HuH-7.5 (cell line): ENCODE data around the gene PXK.

Experiments
- DNase-seq: peaks from one replicate; pipeline ENCODE4 v3.0.0; 2011; ENCODE audit warnings: low spot score

PXK gene

DNA sequence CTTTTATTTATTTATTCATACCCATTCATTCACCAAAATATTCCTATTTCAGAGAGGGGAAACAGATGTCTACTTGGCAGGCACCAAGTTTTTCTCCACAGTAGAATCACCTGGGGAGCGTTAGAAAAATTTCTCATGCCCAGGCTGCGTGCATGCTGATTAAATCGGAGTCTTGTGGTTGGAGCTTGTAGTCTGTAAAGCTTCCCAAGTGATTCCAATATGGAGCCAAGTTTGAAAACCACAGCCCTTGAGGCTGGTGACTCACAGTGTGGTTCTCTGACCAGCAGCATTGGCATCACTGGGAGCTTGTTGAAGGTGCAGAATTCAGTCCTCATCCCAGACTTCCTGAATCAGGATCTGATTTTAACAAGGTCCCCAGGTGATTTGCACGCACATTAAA, 51.2 kb downstream of the PXK start:
- no peak for DNase-seq

DNA sequence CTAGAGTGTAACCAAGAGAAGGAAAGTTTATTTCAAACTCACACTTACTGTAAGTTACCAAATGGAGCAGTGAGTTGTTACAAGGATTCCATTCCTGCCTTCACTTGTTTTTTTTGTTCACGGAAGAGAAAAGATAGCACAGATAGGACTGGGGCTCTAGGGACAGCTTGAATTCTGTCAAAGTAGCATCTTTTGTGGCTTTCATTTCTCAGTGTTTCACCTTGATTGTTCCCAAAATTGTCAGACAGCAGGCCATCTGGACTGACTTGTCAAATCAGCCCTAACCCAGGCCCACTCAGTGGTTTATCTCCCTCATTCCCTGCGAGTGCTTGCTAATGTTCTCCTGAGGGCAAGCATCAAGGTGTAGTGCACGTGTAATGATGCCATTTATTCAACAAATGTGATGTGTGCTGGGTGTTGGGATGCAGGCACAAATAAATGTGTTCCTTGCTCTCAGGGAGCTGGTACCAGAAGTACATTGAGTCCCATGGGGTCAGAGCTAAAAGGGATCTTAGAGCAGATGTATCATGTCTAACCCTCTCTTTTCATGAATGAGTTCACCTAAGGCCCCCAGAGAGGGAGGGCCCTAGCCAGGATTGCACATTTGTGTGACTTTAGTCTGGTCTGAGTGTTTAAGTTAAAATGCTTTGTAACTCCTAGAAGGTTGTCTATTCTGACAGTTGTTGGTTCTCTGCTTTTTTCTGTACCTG, 51.8 kb downstream of the PXK start:
- no peak for DNase-seq

GRCh38 chr3:58386626-58387365, 54.1 kb downstream of the PXK start:
- DNase-seq = no peak

DNA sequence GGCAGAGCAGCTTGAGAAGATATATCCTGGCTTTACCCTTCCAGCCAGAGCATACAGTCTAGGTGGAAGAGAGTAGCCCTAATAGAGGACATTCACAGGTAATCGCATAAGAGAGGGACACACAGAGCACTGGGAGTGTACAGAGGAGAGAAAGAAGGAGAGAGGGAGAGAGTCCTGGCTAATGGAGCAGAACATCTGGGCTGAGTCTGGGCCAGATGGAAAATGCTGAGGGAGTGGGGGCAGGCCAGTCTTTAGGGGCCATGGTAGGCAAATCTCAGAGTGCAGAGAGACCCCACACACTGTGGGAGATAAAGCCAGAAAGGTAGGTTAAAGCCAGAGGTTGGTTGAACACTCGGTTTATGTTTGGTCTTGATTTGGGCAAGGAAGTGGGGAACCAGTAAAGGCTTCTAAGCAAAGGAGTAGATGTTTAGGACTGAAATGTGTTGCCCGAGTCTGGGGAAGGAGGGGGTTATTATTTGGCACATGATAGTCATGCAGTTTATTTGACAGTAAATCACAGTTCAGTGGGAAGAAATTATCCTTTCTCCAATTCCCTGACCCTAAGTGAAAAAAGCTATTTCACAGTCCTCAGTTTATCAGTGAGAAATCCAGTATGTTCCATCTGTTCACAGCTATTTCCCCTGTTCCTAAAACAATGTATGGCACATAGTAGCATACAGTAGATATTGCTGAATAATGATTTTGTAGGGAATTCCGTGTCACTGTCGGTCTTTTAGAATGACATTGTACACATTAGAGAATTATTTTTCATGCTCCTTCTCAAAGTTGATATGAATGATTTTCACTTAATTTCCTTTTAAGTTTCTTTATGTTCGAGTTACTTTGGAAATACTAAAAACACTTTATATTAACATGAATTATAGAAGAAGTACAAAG, 55.2 kb downstream of the PXK start:
- DNase-seq = no peak

GRCh38 chr3:58388550-58389091, 55.9 kb downstream of the PXK start:
- DNase-seq = no peak

DNA sequence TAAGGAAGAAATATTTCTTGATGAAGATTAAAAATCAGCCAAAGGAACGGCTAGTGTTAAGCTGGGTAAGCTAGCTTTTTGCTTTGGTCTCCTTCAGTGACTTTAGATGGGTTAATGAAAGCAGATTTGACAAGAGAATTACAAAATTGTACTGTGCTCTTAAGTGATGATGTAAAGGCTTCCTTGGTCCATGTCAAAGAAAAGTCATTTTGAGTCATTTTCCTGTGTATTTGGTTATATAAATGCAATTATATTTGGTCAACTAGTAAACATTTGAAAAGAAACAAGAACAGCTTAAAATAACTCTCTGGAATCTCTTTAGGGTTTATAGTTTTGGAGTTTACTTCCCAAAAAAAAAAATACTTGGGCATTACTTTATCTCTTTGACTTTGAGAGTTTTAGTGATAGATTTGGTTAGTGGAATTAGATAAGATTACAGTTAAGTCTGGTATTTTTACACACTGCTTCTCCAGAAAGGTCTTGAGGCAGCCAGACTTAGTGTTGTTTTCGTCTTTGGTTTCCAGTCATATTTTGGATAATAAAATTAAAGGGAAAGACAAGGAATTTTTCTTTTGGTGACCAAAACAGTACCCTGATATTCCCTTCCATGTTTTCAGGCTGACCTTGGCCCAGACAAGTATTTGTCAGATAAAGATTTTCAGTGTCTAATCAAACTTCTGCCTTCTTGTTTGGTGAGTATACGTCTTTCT, 58.6 kb downstream of the PXK start:
- no peak for DNase-seq

DNA sequence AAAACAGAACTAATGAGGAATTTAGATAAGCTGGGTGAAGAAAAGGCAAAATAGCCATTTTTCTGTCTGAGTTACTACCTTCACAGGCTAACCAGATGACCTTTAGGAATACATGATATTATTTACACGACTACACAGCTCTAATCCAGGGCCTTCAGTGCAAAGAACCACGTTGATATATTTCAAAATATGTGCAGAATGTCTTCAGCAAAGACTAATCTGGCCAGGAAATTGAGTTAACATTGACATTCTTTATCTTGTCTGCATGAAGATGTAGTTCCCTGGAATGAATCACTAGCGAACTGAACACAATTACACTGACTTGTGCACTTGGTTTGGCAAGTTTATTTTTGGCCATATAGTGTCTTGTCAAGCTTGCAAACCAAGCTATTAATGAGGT, 59.5 kb downstream of the PXK start:
- DNase-seq = no peak

DNA sequence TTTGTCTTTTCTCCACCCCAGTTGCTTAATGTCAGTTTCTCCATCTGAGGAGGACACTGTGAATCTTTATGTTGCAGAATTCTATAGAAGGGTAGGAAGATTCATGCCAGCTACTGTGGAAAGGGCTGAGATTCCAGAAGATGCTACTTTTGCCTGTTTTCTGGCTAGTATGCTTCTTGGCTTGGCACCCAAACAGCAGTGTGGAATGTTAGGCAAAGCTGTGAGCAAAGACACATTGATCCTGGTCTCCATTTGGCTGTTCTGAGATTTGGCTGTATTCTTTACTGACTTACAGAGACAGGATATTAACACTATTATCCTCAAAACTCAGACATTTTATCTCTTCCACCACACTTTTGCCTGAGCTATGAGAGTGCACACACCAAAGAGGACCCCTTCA, 61.6 kb downstream of the PXK start:
- DNase-seq = no peak

DNA sequence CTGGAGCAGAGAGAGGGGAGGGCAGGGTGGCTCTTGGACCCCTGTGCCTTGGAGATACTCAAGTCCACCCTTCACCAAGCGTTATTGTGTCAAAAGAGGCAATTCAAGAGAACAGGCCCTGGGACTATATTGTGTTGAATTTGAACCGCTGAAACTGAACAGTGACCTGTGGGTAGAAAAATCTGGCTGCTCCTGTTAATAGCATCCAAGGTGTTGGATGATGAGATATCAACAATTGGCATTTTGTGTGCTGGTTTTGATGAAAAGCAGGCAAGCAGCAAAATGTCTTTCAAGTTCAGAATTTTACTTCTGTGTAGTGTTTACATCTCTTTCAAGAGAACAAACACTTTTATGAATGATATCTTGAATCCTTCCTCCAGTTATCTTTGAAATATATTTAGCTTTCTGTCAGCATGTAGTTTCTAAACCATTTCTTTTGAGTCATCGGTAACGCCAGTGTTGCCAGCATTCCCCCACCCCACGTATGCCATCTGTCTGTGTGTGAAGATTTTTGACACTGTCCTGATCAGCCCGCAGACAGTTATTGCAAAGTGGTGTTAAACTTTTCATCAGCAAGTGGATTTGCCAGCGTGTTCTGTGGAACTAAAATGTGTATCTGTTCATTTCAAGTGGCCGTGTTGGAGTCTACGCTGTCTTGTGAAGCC, 66.1 kb downstream of the PXK start:
- DNase-seq = no peak

GRCh38 chr3:58403513-58404109, 70.9 kb downstream of the PXK start:
- no peak for DNase-seq

DNA sequence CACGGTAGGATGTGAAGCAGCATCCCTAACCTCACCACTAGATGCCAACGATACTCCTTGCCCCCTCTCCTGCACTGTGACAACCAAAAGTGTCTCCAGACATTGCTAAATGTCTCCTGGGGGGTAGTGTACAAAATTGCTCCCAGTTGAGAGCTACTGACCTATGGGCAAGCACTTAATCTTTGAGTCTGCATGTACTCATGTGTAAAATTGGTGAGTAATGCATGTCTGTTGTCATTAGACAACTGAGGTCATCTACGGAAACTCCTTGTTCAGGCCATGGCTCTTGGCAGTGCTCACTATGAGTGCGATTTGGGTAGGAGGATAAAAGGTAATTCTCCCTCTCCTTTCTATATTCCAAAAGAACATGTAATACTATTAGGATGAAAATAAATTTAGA, 71.7 kb downstream of the PXK start:
- no peak for DNase-seq

DNA sequence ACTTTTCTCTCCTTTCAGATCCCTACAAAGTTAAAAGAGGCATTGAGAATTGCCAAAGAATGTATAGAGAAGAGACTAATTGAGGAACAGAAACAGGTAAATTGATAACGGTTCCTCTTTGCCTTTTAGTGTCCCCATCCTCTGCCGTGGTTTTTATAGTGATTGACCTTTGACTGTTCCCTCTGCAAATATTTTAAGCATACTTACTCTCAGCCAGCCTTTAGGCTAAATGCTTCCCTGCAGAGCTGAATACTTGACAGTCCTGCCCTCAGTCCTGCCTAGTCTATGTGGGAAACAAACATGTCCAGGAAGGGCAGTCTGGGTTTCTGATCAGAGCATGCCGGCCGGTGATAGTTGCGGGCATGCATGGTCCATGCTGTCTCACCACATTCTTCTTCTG, 76.2 kb downstream of the PXK start:
- no peak for DNase-seq

- DNase-seq = no peak
Observed at GRCh38 chr3:58409663-58410062, 77.0 kb downstream of the PXK start.

DNA sequence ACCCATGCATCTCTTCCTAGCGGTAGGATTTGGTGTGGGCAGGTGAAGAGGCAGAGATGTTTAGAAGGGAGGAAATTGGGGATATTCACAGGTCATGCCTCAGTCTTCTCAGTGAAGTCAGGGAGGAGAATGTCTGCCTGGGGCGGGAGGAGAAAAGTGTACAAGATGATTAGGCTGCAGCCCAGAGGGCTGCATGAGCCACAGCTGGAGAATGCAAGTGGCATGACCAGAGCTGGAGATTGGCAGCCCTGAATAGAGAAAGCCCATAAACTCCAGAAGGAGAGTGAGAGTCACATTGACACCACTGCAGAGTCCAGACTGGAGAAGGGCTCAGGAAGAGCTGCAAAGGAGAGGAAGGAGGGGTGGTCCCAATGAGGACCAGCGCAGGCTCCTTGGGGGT, 78.3 kb downstream of the PXK start:
- DNase-seq = no peak

GRCh38 chr3:58411851-58412830, 79.4 kb downstream of the PXK start:
- no peak for DNase-seq

GRCh38 chr3:58414538-58415197, 82.0 kb downstream of the PXK start:
- DNase-seq = no peak

- no peak for DNase-seq
Observed at GRCh38 chr3:58416191-58416590, 83.5 kb downstream of the PXK start.

DNA sequence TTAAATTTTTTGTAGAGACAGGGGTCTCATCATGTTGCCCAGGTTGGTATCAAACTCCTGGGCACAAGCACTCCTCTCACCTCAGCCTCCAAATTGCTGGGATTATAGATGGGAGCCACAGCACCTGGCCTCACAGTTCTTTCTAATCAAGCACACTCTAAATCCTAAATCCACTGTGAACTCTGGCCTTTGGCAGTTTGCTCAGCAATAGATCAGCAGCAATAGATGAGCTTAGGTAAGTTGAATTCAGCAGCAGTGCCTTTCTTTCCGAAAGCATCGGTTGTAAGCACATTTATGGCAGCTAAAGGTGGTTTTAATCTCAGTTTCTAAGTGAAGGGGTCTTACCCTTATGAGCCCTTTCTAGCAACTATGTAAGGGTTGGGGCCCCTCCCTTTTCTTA, 84.4 kb downstream of the PXK start:
- no peak for DNase-seq

GRCh38 chr3:58418227-58418626, 85.5 kb downstream of the PXK start:
- no peak for DNase-seq
